Measurements from ENCODE around the gene ITPKC. TPM values are rescaled to one million over a fixed set of nuclear protein-coding genes. Genes with fewer than 3 reads are reported as not detected.

Gene ITPKC
- total RNA-seq, 4 donors from 2014 or later: 39.3 to 118 (median 91.9) TPM

- no peak for ATAC-seq (ENCODE audit: low FRiP score)
- TF ChIP-seq CTCF (IDR thresholded peaks at IDR 0.05): no peak
- no peak for DNase-seq (ENCODE audit: low spot score)
These were observed 27.4 kb upstream of the ITPKC start for GRCh38 chr19:40689339-40690049.

GRCh38 chr19:40690050-40690692 lies 26.7 kb upstream of the ITPKC start, which contains the start of gene NUMBL:
Gene NUMBL (minus strand): TSS chr19:40690651. CDS start chr19:40690483, 168 bp downstream.
- ATAC-seq (ENCODE audit: low FRiP score): peak; percentile 0
- no peak for TF ChIP-seq CTCF (IDR thresholded peaks at IDR 0.05)
- no peak for DNase-seq (ENCODE audit: low spot score)

- ATAC-seq (ENCODE audit: low FRiP score) (peak; percentile 81), DNase-seq (ENCODE audit: low spot score) (peak; percentile 95)
- TF ChIP-seq CTCF (IDR thresholded peaks at IDR 0.05): no peak
These were observed 26.1 kb upstream of the ITPKC start for GRCh38 chr19:40690693-40691420.

GRCh38 chr19:40691421-40692211 lies 25.3 kb upstream of the ITPKC start:
- TF ChIP-seq CTCF (IDR thresholded peaks at IDR 0.05): no peak
- ATAC-seq (ENCODE audit: low FRiP score) (peak; percentile 4), DNase-seq (ENCODE audit: low spot score) (no peak)

GRCh38 chr19:40692212-40692551 lies 24.7 kb upstream of the ITPKC start:
- TF ChIP-seq CTCF (IDR thresholded peaks at IDR 0.05): no peak
- no peak for ATAC-seq (ENCODE audit: low FRiP score)
- no peak for DNase-seq (ENCODE audit: low spot score)

- no peak for DNase-seq (ENCODE audit: low spot score)
- no peak for ATAC-seq (ENCODE audit: low FRiP score)
- no peak for TF ChIP-seq CTCF (IDR thresholded peaks at IDR 0.05)
These were observed 23.6 kb upstream of the ITPKC start for GRCh38 chr19:40693150-40693788.
